Fibroblast of skin of scalp (primary cell): ENCODE data around the gene DNAJC28.
"Not testable (repeated sequence)": the region's sequence is repeated elsewhere in the genome, so short reads cannot be mapped to it uniquely, and the experiment has no call there.

Experiments
- DNase-seq: peaks from one replicate; pipeline ENCODE4 v3.0.0-alpha.2; 2013

DNAJC28 gene

GRCh38 chr21:33480481-33481103, 10.9 kb downstream of the DNAJC28 start:
- no peak for DNase-seq

GRCh38 chr21:33479679-33480480, 11.6 kb downstream of the DNAJC28 start, which contains the start of gene TMEM50B:
TMEM50B (minus strand) TSS chr21:33479974; CDS start chr21:33468885, 11,089 bp downstream.
- peak; percentile 96 for DNase-seq

- peak; percentile 31 for DNase-seq
Observed at GRCh38 chr21:33478935-33479678, 12.4 kb downstream of the DNAJC28 start.

GRCh38 chr21:33478182-33478581, 13.3 kb downstream of the DNAJC28 start:
- DNase-seq, result no peak

- no peak for DNase-seq
Observed at GRCh38 chr21:33477066-33477465, 14.4 kb downstream of the DNAJC28 start.

- DNase-seq, result no peak
Observed at GRCh38 chr21:33473344-33473743, 18.2 kb downstream of the DNAJC28 start.

- DNase-seq, result no peak
Observed at GRCh38 chr21:33470701-33471100, 20.8 kb downstream of the DNAJC28 start.

- DNase-seq, result not testable (repeated sequence)
Observed at GRCh38 chr21:33469183-33469582, 22.3 kb downstream of the DNAJC28 start.

GRCh38 chr21:33461538-33462250, 29.8 kb downstream of the DNAJC28 start:
- DNase-seq, result no peak

GRCh38 chr21:33458861-33459260, 32.7 kb downstream of the DNAJC28 start:
- DNase-seq, result no peak

GRCh38 chr21:33455686-33456446, 35.6 kb downstream of the DNAJC28 start:
- DNase-seq, result no peak

- DNase-seq, result no peak
Observed at GRCh38 chr21:33452362-33452761, 39.2 kb downstream of the DNAJC28 start.

GRCh38 chr21:33451634-33452071, 39.9 kb downstream of the DNAJC28 start:
- DNase-seq, result no peak

GRCh38 chr21:33449616-33450015, 41.9 kb downstream of the DNAJC28 start:
- no peak for DNase-seq

GRCh38 chr21:33446620-33447019, 44.9 kb downstream of the DNAJC28 start:
- not testable (repeated sequence) for DNase-seq

GRCh38 chr21:33444499-33444898, 47.0 kb downstream of the DNAJC28 start:
- DNase-seq, result no peak

- no peak for DNase-seq
Observed at GRCh38 chr21:33443194-33443593, 48.3 kb downstream of the DNAJC28 start.

GRCh38 chr21:33441489-33442477, 49.7 kb downstream of the DNAJC28 start:
- peak; percentile 70 for DNase-seq
